HG02885 (cell line): ENCODE measurements around the gene TNKS1BP1.
A peak's percentile ranks its signal among the peaks of the same experiment; 100 is the strongest.

ENCODE experiments used
- ATAC-seq: cut with Tn5 transposase; IDR thresholded peaks from one replicate; pipeline ENCODE4 v1.9.1; 2021; ENCODE audit warnings: mild to moderate bottlenecking; ENCODE audit not compliant: unreplicated experiment, poor library complexity

TNKS1BP1 gene

DNA sequence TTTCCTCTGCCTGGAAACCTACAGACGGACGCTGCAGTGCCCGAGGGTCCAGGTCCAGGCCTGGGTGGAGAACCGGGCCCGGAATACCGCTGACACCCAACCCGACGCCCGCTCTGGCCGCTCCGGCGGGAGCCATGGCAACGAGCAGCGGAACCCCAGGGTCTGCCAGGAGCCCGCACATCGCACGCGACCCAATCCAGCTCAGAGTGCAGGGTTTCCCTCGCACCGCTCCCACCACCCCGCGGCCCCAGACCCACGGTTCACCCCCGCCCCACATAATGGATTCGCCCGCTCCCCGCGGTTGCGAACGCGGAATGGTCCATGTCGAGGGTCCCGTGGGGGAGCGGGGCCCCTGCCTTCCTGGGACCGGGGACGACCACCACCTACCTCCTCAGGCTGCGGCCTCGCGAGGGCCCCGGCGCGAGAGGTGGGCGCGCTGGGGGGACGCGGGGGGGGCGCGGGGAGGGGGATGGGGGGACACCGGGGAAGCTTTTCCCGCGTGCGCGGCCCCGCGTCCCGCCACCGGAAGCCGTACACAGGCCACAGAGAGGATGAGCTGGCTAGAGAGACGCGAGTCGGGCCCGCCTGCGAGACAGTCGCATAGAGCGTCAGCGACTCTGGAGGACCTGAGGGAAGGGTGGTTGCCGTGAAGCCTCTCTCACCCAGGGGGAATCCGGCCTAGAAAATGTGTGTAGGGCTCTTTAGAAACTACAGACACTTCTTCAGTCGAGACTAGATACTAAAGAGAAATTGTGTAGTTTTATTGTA, 10.8 kb upstream of the TNKS1BP1 start, which contains the start of gene SSRP1:
TSS of gene SSRP1 (minus strand) at position 550 of the 768 bp plus-strand sequence. CDS start 771 bp downstream, outside the sequence.
- ATAC-seq, result peak; percentile 99

- peak; percentile 7 for ATAC-seq
Measured at GRCh38 chr11:57335023-57335342, 10.2 kb upstream of the TNKS1BP1 start.

- ATAC-seq, result no peak
Measured at GRCh38 chr11:57332694-57333440, 8.1 kb upstream of the TNKS1BP1 start.

DNA sequence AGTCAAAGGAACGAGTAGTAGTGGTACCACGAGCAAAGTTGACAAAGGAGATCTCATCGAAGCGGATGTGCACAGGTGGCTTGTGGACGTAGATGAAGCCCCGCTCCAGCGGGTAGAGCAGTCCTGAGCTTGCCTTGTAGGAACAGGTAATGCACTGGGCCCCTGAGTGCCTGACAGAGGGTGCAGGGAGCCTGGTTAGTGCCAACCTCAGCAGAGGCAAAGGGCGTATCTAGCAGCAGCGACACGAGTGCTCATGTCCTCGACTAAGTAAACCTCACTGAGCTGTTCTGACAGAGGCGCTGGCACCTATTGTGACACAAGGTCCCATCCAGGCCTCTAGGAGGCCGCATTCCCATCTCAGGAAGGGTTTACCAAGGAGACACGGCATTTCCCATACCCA, 7.0 kb upstream of the TNKS1BP1 start:
- no peak for ATAC-seq

- no peak for ATAC-seq
Measured at GRCh38 chr11:57330029-57330428, 5.3 kb upstream of the TNKS1BP1 start.

DNA sequence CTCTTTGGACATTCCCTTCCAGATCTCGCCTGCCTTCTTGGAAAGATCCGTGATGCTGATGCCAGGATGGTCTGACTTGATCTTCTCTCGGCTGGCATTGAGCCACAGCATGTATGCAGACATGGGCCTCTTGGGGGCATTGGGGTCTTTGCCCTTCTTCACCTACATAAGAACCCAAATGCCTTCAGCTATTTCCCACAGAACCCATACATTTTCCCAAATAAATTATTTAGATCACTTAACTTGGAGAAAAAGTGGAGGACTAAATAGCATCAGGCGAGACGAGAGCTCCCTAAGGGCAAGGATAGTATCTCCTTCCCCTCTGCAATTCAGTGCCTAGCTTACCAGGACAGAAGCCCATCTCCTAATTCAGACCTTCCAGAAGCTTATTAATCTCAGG, 3.0 kb upstream of the TNKS1BP1 start:
- ATAC-seq, result no peak

- no peak for ATAC-seq
Measured at GRCh38 chr11:57325735-57326048, 940 bp upstream of the TNKS1BP1 start.

GRCh38 chr11:57324154-57324885, 432 bp downstream of the TNKS1BP1 start:
- no peak for ATAC-seq

- ATAC-seq, result no peak
Measured at GRCh38 chr11:57323855-57324153, 948 bp downstream of the TNKS1BP1 start.

- ATAC-seq, result no peak
Measured at GRCh38 chr11:57323167-57323854, 1.4 kb downstream of the TNKS1BP1 start.

GRCh38 chr11:57322256-57323166, 2.2 kb downstream of the TNKS1BP1 start:
- no peak for ATAC-seq

DNA sequence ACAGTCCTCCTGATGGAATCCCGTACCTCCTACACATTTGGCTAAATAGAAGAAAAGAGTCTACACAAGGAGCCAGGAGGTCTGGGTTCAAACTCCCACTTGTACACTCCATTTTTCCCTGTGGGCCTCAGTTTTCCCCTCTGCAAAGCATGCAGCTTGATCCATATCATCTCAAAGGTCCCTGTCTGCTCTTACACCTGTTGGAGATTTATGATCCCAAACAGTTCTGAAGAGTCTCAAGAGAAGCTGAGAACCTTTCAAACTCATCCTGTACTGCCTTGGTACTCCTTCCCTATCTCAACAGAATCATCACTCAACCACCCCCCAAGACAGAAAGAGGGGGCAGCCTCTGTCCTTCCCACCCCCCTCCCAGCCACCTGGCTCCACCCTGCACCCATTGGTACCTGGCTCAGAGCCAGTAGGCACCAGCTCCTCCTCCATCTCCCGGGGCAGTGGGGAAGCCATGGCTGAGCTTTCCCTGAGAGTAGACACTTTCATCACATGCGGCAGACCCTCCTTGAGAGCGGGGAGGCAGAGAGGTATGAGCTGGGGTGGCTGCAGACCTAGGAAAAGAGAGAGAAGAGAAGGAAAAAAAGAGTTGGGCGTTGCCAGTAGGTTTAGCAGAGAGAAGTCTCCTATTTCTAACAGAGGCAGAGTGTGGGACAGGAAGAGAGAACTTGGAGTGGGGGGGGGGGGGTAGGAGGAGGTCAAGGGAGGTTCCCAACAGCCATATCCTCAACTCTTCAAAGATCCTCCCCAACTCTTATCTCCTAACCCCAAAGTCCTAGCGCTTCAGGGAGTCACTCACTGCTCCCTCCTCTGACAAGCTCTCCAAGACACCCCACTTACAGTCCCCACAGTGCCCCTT, 3.1 kb downstream of the TNKS1BP1 start:
- no peak for ATAC-seq

DNA sequence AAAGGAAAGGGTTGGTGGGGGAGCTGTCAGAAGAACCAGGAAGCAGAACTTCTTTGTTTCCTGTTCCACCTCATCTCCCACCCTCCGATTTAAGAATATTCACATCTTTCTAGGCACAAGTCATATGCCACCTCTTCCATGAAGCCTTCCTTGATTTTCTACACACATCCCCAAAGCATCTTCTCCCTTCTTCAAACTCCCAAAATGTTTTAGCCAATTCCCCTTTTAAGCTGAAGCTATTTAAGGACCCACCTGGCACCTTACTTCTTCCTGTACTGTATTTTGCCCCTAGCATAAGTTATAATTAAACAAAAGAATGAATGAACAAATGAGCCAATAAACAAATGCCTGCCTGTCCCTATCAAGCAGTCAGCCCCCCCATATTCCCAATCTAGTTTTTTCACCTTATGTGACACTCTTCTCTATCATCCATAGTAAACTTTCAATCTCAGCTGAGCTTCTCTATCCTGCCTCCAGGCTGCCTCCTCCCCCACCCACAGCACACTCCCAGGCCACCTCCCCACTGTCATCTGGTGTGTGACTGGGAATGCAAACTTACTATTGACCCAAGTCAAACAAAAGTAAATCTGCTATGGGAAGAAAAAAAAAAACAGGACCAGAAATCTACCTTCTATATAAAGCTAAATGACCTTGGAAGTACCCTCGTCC, 3.9 kb downstream of the TNKS1BP1 start:
- ATAC-seq, result no peak

DNA sequence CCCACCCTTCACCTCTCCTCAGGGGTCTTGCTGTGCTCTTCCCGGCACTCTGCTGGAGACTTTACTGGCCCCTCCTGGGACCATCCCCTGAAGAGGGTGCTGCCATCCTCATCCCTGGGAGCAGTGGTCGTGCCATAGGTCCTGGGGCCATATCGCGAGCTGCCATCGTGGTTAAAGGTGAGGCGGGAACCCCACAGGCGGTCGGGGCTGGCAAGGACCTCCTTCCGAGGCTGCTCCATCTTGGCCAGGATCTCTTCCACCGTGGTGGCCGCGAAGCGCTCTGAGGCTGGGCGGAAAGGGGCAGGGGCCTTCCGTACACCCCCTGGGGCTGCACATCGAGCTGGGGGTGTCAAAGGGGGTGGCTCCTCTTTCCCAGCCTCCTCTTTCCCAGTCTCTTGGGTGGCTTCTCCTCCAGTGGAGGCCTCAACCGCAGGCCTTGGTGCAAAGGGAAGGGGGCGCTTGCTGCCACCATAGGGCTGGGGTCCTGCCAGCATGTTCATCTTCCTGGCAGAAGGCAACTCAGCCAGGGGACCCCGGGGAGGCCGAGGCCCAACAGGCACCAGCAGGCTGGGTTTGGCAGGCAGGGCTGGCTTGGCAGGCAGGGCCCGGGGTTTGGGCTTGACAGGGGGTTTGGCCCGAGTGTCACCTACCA, 4.6 kb downstream of the TNKS1BP1 start:
- ATAC-seq, result no peak

DNA sequence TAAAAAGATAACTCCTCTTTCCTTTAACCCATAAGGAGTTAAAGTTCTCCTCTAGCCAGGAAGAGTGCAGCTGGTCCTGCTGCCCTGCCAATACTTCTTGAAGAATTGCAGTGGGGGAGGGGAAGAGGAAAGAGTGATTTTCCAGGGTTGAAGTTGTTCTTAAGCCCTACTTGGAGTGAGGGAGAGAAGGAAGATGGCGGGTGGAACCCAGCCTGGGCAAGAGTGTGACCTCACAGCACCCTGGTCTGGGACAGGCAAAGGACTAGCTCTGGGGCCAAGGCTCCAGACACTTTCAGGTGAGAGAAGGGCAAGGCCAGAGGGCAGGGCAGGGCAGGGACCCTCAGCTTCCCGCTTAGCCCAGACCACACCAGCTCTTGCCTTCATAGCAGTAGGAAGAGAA, 6.6 kb downstream of the TNKS1BP1 start:
- ATAC-seq, result no peak

GRCh38 chr11:57316017-57316416, 8.7 kb downstream of the TNKS1BP1 start:
- ATAC-seq, result no peak

- no peak for ATAC-seq
Measured at GRCh38 chr11:57315491-57315890, 9.3 kb downstream of the TNKS1BP1 start.
